22Rv1 (cell line): ENCODE measurements around the gene RMI2.
"Not testable (repeated sequence)": the region's sequence is repeated elsewhere in the genome, so short reads cannot be mapped to it uniquely, and the experiment has no call there.

Source experiments
- CTCF ChIP-seq: fragments of 450-650 bp; IDR thresholded peaks from 2 replicates; pipeline ENCODE4 v1.5.1; 2017; ENCODE audit warnings: mild to moderate bottlenecking
- ZFX ChIP-seq: fragments of 450-650 bp; IDR thresholded peaks from 2 replicates; pipeline ENCODE4 v1.6.1; 2017; ENCODE audit warnings: antibody characterized with exemption, borderline replicate concordance

- not testable (repeated sequence) for TF ChIP-seq CTCF, ZFX
Measured at GRCh38 chr16:11378951-11379350, 33.7 kb downstream of the RMI2 start.
